DMS 273 (cell line): ENCODE data around the gene PAK1IP1.

Experiments
- DNase-seq: peaks from one replicate; lab custom pipeline; 2025; ENCODE audit not compliant: unreplicated experiment; lab: John Stamatoyannopoulos, UW

The PAK1IP1 gene

DNA sequence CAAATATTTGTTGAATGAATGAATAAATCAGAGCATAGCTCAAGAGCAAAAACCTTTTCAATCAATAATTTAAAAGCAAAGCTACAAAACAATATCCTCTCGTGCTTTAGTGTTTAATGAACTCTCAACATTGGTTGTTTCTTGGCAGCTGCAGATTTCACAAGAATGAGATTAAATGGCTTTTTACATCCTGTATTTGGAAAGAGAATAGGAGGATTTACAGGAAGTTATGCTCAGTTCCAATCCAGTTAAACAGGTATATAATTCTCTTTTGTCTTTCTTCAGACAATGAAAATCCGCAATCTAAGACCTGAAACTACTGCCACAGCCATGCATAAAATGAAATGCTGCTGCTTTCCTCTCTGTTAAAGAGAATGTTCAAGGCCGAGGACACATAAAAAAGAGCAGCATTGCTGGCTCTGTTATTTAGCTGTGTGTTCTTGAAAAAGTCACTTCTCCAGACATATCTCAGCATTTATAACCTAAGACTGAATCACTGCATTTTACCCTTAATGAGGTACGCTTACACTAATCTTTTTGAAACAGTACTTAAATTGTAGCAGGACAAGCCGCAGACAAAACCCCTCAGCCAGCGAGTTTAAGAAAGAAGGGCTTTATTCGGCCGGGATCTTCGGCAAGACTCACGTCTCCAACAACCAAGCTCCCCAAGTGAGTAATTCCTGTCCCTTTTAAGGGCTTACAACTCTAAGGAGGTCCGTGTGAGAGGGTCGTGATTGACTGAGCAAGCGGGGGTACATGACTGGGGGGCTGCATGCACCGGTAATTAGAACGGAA is 3.9 kb upstream of the PAK1IP1 start:
- DNase-seq: no peak

DNA sequence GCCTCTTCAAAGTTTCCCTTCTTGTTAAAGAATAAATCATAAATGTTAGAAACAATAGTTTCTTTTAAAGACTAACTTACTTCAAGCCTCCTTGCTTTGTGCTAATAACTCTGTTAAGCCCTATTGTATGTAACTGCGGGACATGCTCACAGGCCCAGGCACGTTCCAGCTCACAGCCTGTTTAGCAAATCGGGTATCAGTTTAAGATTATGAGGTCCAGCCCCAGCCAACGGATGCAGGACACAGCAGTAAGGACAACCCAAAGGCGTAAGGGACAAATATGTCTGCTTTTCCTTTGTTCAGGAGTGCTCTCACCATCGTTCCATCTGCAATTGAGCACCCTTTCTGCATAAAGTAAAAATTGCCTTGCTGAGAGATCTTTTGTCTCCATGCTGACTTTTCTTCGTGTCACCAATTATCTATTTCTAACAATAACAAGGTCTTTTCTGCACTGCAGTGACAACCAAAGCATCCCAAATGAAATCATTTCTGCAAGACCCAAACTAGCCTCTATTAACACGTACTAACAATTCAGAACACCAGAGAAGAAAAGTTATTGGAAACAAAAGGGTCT is 1.7 kb upstream of the PAK1IP1 start:
- DNase-seq: no peak

DNA sequence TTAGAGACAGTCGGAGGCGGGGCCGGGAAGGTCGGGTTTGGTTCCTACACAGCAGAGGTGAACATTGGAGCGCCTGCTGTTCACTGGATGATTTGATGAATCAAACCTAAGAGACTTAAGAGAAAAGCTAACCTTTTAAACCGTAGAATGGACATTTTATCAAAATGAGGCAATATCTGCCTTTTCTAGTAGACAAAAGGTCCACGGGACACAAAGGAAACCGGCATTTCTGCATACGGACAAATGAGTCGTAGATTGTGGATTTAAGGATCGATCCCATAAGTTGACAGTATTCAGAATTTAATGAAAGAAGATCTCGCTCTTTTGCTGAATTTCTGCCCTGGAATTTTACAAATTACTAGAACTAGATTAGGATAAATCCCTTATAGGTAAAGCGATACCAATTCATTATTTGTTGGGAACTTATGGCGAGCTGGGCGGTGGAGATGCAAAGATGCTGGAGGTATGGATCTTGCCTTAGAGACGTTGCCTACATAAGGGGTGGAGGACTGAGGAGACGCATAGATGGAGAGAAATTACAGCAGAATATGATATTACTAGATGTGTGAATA is 400 bp downstream of the PAK1IP1 start:
- DNase-seq: peak; percentile 41

DNA sequence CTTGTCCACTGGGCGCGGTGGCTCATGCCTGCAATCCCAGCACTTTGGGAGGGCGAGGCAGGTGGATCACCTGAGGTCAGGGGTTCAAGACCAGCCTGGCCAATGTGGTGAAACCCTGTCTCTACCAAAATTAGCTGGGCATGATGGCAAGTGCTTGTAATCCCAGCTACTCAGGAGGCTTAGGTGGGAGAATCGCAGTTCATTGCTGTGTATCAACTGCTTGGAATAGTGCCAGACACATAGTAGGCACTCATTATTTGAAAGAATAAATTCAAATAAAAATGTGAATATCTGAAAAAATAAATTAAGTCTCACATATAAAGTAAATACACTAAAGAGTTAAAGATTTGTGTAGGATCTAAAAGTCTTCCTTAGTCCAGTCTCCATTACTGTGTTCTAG is 1.9 kb downstream of the PAK1IP1 start:
- DNase-seq: no peak

DNA sequence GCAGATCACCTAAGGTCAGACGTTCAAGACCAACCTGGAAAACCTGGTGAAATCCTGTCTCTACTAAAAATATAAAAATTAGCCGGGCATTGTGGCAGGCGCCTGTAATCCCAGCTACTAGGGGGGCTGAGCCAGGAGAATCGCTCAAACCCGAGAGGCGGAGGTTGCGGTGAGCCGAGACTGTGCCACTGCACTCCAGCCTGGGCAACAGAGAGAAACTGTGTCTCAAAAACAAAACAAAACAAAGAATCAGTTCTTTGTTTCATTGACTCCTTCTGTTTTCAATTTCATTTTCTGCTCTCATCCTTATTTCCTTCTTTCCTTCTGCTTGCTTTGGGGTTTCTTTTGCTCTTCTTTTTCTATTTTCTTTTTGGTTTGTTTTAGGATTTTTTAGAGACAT is 19.2 kb downstream of the PAK1IP1 start:
- DNase-seq: no peak

DNA sequence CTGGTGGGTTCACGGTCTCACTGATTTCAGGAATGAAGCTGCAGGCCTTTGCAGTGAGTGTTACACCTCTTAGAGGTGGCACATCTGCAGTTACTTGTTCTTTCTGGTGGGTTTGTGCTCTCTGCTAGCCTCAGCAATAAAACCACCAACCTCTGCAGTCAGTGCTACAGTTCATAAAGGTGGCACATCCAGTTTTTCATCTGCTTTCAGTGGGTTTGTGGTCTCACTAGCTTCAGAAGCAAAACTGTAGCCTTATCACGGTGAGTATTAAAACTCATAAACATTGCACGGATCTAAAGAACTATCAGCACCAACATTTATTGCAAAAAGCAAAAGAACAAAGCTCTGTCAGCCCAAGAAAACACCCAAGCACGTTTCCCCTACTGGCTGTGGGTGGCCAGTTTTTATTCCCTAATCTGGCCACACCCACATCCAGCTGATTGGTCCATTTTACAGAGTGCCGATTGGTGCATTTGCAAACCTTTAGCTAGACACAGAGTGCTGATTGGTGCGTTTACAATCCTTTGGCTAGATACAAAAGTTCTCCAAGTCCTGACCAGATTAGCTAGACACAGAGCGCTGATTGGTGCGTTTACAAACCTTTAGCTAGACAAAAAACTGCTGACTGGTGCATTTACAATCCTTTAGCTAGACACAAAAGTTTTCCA is 24.7 kb downstream of the PAK1IP1 start:
- DNase-seq: peak; percentile 50

DNA sequence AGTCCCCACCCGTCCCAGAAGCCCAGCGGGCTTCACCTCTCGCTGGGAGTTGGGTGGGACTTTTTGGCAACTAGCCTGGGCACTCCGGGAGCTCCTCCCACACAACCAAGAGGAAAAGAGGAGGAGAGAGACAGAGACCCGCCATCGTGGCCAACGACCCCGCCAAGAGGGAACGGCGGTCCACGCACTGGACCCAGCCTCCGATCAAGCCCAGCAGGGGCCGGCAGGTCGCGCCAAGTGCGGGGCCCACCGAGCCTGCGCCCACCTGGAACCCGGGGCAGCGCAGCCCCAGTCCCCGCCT is 25.1 kb downstream of the PAK1IP1 start:
- DNase-seq: no peak

DNA sequence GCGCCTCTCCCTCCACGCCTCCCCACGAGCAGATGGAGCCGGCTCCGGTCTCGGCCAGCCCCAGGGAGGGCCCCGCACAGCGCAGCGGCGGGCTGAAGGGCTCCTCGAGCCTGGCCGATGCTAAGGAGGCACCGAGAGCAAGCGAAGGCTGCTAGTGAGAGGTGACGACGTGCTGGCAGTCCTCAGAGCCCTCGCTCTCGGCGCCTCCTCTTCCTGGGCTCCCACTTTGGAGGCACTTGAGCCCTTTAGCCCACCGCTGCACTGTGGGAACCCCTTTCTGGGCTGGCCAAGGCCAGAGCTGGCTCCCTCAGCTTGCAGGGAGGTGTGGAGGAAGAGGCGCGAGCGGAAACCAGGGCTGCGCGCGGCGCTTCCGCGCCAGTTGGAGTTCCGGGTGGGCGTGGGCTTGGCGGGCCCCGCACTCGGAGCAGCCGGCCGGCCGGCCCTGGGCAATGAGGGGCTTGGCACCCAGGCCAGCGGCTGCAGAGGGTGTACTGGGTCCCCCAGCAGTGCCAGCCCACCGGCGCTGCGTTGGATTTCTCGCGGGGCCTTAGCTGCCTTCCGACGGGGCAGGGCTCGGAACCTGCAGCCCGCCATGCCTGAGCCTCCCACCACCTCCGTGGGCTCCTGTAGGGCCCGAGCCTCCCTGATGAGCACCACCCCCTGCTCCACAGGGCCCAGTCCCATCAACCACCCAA is 25.6 kb downstream of the PAK1IP1 start:
- DNase-seq: peak; percentile 74

DNA sequence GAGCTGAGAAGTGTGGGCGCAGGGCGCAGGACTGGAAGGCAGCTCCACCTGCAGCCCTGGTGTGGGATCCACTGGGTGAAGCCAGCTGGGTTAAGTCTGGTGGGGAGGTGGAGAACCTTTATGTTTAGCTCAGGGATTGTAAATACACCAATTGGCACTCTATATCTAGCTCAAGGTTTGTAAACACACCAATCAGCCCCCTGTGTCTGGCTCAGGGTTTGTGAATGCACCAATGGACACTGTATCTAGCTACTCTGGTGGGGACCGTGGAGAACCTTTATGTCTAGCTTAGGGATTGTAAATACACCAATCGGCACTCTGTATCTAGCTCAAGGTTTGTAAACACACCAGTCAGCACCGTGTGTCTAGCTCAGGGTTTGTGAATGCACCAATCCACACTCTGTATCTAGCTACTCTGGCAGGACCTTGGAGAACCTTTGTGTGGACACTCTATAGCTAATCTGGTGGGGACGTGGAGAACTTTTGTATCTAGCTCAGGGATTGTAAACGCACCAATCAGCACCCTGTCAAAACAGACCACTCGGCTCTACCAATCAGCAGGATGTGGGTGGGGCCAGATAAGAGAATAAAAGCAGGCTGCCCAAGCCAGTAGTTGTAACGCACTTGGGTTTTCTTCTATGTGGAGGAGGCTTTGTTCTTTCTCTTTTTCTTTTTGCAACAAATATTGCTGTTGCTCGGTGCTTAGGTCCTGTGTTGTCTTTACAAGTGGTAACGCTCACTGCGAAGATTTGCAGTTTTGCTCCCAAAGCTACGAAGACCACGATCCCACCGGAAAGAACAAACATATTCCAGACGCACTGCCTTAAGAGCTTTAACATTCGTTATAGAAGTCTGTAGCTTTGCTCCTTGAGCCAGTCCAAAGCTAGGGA is 26.4 kb downstream of the PAK1IP1 start:
- DNase-seq: peak; percentile 37

DNA sequence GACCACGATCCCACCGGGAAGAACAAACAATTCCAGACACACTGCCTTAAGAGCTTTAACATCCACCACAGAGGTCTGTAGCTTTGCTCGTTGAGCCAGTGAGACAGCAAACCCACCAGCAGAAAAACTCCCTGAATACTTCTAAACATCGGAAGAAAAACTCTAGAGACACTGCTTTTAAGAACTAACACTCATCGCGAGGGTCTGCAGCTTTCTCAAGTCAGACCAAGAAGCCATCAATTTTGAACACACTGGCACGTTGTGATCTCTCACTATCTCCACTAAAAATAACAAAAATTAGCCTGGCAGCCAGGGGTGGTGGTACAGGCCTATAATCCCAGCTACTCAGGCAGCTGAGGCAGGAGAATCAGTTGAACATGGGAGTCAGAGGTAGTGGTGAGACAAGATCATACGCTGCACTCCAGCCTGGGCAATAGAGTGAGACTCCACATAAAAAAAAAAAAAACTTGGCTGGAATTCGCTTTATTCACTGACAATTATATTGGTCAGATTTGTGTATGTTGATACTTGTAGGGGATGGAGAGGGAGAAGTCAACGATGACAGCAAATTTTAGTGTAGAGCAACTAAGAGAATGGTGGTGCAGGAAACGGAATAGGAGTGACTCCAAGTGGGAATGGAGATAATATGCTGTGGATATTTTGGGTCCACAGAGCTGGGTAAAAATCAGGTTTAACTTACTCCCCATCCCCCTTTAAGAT is 27.2 kb downstream of the PAK1IP1 start:
- DNase-seq: no peak

DNA sequence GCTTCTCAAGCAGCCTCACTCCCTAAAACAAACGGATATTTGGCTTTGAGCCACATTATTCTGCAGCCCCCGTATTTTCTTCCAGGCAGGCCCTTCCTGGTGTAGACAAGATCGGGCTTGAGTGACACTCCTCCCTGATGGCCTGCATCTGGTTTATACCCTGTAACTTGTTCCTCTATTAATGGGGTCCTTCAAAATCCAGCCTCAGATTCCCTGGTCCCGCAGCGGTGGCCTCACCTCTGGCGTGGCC is 27.7 kb downstream of the PAK1IP1 start:
- no peak for DNase-seq

DNA sequence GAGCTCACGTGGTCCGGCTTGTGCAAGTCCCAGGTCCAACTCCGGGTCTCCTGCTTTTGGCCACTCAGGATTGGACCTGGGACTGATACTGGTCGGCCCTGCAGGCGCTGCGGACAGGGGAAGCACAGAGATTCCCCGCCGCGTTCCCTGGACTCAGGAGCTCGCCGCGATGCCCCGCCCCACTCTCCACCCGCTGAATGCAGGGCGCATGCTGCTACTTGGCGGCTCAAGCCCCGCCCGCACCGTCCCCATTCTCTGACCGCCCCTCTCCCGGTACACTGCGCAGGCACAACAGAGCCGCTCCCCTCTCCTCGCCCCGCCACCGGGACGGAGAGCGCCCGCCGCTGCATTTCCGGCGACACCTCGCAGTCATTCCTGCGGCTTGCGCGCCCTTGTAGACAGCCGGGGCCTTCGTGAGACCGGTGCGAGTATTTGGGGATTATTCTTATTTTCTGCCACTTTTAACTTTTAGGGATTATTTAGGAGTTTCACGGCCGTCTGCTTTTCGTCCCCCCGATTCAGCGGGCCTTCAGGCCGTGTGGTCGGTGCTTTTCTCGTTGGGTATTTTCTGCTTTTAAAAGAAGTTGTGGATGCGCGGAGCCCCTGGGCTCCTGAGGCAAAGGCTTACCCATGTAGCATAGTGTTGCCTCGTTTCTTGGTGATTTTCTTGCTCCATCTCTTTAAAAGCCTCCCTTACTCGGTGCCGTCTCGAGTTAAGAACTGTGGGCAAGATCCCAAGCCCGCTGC is 28.2 kb downstream of the PAK1IP1 start, which contains the start of gene TMEM14C:
TSS of gene TMEM14C (plus strand) at position 251 of the 747 bp plus-strand sequence. CDS start 1,544 bp downstream, outside the sequence.
- peak; percentile 97 for DNase-seq

DNA sequence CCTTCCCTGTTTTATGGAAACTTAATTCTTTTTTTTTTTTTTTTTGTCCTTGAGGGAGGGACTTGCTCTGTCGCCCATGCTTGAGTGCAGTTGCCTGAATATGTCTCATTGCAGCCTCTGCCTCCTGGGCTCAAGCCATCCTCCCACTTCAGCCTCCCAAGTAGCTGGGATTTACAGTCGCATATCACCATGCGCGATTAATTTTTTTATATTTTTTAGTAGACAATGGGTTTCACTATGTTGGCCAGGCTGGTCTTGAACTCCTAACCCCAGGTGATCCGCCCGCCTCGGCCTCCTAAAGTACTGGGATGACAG is 28.8 kb downstream of the PAK1IP1 start:
- no peak for DNase-seq

DNA sequence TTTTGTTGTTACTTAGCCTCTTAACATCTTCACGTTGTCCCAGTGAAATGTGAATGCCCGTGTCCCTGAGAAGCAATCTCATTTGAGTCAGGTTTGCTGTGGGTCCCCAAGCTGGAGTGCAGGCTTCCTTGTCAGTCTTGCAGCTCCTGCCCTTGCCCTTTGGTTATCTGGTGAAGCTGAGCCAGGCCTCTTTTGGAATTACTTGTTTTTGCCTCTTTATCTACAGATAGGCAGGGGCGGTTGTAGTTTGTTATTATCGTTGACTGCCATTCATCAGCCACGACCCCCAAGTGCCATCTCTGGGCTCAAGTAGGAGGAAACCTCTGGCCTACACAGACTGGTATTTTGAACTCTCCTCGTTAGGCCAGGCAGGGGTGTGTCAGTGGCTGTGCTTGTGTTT is 30.3 kb downstream of the PAK1IP1 start:
- DNase-seq: no peak

DNA sequence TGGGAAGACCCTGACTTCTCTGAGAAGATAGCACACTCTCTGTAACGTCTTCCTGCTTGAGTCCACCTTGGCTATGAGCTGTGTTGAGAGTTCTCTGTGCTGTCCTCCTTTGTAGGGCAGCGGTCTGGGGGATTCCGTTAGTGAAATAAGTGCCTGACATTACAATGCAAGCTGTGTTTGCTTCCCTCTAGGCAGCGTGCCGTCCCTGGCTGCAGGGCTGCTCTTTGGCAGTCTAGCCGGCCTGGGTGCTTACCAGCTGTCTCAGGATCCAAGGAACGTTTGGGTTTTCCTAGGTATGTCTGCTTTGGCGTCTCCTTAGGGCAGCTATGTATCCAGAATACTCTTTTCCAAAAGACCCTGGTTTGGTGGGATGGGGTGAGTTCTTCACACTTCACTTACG is 30.9 kb downstream of the PAK1IP1 start:
- no peak for DNase-seq

DNA sequence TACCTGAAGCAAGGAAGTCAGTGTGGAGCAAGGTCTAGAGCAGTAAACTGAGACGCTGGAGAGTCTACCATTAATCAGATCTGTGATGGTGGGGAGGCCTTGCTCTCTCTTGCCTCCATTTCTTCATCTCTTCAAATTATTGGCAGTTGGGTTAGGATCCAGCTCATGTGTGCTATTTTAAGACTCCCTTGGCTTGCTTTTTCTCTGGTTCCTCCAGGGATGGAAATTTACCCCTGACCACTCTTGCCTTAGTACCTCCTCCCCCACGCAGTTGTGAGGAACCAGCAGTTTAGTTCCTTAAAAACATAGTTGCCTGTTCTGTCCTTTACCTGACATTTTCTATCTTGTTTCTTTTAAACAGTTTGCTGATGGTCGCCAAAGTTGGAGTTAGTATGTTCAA is 35.5 kb downstream of the PAK1IP1 start:
- no peak for DNase-seq

DNA sequence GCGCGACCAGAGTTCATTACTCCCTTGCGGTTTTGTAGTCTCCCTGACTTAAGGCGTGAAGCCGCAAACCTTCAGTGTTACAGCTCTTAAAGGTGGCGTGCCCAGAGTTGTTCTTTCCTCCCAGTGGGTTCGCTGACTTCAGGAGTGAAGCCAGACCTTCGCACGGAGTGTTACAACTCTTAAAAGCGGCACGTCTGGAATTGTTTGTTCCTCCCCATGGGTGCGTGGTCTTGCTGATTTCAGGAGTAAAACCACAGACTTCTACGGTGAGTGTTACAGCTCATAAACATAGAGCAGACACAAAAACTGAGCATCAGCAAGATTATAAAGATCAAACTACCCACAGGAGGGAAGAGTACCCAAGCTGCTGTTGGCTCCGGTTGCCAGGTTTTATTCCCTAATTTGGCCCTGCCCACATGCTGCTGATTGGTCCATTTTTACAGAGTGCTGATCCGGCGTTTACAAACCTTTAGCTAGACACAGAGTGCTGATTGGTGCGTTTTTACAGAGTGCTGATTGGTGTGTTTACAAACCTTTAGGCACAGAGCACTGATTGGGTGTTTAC is 38.5 kb downstream of the PAK1IP1 start:
- DNase-seq: peak; percentile 13

DNA sequence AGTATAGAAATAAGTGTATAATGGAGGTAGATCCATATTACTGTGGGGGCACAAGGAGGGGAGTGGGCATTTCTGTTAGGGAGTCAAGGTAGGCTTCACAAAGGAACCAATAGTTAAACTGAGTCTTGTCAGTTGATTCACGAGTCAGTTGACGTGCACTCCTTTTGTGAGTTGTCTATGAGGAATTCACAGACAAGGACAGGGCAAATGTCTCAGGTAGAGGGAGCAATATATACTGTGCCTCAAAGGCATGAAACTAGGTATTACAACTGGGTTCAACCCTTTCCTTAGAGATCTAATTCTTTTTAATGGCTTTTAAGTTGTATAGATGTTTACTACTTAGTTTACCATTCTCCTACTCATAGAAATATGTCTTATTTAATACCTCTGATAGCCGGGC is 39.1 kb downstream of the PAK1IP1 start:
- DNase-seq: no peak

DNA sequence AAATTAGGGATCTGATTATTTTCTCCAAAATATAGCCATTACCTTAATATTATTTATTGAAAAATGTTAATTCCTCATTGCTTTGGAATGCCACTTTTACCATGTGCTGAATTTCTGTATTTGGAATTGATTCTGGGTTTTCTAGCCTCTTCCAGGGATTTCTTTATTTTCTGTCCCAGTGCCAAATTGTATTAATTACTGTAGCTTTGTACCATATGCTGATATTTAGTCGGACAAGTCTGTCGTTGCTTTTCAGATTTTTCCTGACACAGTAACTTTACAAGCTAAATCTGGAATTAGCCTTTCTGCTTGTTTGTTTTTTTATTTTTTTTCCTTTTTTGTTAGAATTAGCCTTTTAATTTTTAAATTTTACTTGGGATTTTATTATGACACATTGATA is 42.0 kb downstream of the PAK1IP1 start:
- peak; percentile 59 for DNase-seq
